HG02852 (cell line): Measurements from ENCODE around the gene APLP2.
"Not testable (repeated sequence)": the region's sequence is repeated elsewhere in the genome, so short reads cannot be mapped to it uniquely, and the experiment has no call there.

Experiments used
- ATAC-seq: cut with Tn5 transposase; IDR thresholded peaks from one replicate; pipeline ENCODE4 v1.9.1; 2021; ENCODE audit warnings: mild to moderate bottlenecking, moderate library complexity; ENCODE audit not compliant: unreplicated experiment

The APLP2 gene

DNA sequence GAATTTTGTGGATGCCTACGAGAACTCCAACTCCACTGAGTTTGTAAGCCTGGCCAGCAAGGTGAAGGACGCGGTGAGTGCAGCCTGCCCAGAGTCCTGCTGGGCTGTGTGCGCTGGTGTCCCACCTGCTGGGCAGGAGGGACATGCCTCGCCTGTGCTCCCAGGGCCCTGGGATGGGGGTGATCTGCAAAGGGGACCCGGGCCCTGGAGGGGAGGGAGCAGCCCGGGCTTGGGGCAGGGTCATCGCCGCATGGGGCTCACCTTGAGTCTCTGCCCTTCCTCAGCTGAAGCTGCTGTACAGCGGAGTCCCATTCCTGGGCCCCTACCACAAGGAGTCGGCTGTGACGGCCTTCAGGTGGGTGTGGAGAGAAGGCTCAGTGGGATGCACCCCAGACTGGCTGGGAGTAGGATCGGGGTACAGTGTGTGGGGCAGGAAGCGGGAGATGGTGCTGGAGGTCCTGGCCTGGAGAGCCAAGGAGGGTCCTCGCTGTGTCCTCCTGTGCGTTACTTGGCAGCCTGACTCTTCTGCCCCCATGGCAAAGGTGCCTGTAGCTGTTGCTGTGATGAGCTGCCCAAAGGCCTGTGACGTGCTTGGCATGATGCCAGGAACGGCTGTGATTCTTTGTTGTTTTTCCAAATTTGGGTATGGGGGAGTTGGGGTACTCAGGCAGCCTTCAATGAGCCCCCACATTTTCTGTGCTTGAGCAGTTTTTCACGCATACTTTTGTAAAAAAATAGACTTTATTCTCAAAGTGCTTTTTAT is 119.1 kb downstream of the APLP2 start:
- ATAC-seq: no peak

DNA sequence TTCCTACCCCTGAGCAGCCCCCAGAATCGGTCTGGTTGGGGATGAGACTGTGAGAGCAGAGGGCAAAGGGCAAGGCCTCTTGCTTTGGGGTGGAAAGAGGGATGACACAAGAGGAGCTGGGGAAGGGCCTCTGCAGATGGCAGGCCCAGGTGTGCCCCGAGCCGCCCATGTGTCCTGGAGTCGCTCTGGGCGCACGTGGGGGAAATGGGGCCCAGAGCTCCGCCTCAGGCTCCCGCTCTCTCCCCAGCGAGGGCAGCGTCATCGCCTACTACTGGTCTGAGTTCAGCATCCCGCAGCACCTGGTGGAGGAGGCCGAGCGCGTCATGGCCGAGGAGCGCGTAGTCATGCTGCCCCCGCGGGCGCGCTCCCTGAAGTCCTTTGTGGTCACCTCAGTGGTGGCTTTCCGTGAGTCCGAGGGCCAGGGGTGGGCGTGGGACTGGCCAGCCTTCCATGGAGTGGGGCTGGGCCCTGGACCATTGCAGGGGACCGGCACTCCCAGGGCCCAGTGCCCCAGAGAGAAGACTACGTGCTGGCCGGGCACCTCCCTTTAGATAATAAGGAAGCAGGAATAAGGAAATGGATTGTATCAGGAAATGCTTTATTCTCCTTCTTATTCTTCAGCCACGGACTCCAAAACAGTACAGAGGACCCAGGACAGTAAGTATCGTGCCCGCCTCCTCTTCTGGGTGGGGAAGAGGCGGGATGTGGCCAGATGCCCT is 120.0 kb downstream of the APLP2 start:
- ATAC-seq: no peak

DNA sequence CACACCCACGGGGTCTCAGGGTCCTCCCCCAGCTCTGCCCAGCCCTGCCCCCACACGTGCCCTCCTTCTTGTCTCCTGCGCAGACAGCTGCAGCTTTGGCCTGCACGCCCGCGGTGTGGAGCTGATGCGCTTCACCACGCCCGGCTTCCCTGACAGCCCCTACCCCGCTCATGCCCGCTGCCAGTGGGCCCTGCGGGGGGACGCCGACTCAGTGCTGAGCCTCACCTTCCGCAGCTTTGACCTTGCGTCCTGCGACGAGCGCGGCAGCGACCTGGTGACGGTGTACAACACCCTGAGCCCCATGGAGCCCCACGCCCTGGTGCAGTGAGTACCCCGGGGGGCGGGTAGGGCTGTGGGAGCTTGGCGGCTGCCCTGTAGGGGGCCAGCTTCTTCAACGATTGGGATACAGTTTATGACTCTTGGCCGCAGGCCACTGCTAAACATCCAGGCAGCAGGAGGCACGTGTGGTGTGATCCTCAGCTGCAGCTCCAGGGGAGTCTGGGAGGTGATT is 120.7 kb downstream of the APLP2 start:
- no peak for ATAC-seq

DNA sequence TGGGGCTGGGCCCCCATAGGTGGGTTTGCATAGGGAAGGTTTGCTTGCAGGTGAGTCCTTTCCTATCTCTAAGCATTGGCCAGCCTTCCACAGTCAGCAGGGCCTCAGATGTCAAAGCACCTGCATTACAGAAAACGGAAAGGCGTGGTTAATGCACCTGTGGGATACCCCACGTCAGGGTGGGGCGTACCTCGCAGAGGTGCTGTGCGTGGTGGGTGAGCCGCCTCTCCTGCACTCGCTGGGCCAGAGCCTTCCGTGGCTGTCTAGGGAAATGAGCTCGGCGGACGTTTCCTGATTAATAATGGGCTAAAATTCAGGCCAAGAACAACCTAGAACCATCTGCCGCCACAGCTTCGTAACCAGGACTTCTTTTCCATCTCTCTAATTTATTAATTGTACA is 122.2 kb downstream of the APLP2 start:
- ATAC-seq: no peak

- no peak for ATAC-seq
Measured at GRCh38 chr11:130192845-130193267, 123.2 kb downstream of the APLP2 start.

- ATAC-seq: not testable (repeated sequence)
Measured at GRCh38 chr11:130193551-130193950, 123.9 kb downstream of the APLP2 start.
